Activated CD4-positive, alpha-beta T cell treated with anti-CD3 and anti-CD28 coated beads, Interleukin-2, Interleukin-4, amounts not matched to agents 100 ng/mL and 50 ng/mL, durations not matched to agents 16 hours and 8 hours (primary cell): ENCODE data around the gene ITM2B.

Source experiments
- DNase-seq: peaks from one replicate; pipeline ENCODE4 v3.0.0-alpha.2; 2020; ENCODE audit warnings: low spot score

Gene ITM2B

GRCh38 chr13:48311223-48311622, 78.2 kb downstream of the ITM2B start:
- DNase-seq: no peak

- DNase-seq: no peak
These were observed 83.1 kb downstream of the ITM2B start for GRCh38 chr13:48315969-48316650.

- no peak for DNase-seq
These were observed 84.0 kb downstream of the ITM2B start for GRCh38 chr13:48316826-48317510.

GRCh38 chr13:48317511-48318376, 84.7 kb downstream of the ITM2B start:
- no peak for DNase-seq

- DNase-seq: no peak
These were observed 85.4 kb downstream of the ITM2B start for GRCh38 chr13:48318377-48318811.

- DNase-seq: no peak
These were observed 86.0 kb downstream of the ITM2B start for GRCh38 chr13:48318821-48319511.
